ENCODE results near the gene AFF2.

Gene AFF2

DNA sequence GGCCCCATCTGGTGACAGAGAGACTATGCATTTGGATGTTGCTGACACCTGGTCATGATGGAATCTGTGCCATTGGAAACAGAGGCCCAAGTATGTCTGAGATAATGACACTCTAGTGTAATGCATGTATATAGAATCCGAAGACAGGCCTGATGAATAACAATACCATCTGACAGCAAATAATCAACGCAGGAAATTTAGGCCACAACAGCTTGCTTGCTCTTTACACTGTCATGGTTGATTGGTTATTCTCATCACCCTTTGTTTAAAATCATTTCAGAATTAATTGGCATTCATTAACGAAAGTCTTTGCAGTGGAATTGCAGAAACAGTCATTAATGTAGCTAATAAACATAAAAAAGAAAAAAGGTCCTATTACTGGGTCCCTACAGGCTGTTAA is 194.8 kb downstream of the AFF2 start:
- Histone ChIP-seq H3K9me3 (ENCODE audit: low read length) (no peaks in the 10 kb centered on the region), H3K4me1 (ENCODE audit: insufficient read depth, low read length) (no peaks in the 10 kb centered on the region), H3K36me3 (ENCODE audit: insufficient read depth, low read length) (no peaks in the 10 kb centered on the region), H3K27me3 (ENCODE audit: insufficient read depth, low read length) (no peaks in the 10 kb centered on the region), H3K4me3 (ENCODE audit: low read length) (no peak overlapping the region), H2AFZ (ENCODE audit: low read depth, low read length) (no peak overlapping the region)

DNA sequence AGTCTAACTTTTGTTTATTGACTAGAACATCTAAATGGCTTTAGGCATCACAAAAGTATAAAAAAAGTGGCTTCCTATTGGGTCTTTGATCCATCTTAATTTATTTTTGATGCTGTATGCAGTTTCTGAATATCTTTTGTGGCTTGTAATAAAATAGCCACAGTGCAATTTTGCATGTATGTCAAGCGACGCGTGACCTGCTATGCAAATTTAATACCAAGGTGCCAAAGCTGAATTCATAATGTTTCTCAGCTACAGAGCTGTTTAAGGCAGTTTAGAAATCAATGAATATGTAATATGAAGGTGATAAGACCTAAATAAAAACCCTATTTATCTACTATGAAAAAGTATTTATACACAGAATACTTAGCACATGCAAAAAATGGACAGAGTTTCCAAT is 197.8 kb downstream of the AFF2 start:
- Histone ChIP-seq H3K4me3 (ENCODE audit: low read length) (no peak overlapping the region), H3K27me3 (ENCODE audit: insufficient read depth, low read length) (no peaks in the 10 kb centered on the region), H3K36me3 (ENCODE audit: insufficient read depth, low read length) (no peaks in the 10 kb centered on the region), H2AFZ (ENCODE audit: low read depth, low read length) (no peak overlapping the region), H3K4me1 (ENCODE audit: insufficient read depth, low read length) (no peaks in the 10 kb centered on the region), H3K9me3 (ENCODE audit: low read length) (no peaks in the 10 kb centered on the region)

DNA sequence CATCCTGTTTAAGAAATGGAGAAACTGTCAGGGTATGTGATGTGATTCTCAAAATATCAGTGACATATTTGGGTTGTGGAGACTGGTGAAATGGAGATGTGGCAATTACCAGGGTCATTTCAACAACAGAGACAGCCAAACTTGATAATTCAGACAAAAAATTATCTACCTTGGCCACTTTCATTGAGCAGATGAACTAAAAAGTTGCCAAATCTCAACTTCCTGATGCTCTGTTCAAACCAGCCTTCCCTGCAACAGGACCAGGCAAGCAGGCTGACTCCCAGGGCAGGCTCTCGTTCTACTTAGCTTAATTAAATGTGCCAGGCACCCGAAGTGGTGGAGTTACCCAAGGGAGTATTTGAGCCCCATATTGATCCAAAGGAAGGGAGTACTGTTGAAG is 199.6 kb downstream of the AFF2 start:
- Histone ChIP-seq H3K36me3 (ENCODE audit: insufficient read depth, low read length) (no peaks in the 10 kb centered on the region), H2AFZ (ENCODE audit: low read depth, low read length) (no peak overlapping the region), H3K4me1 (ENCODE audit: insufficient read depth, low read length) (no peaks in the 10 kb centered on the region), H3K27me3 (ENCODE audit: insufficient read depth, low read length) (no peaks in the 10 kb centered on the region), H3K9me3 (ENCODE audit: low read length) (no peaks in the 10 kb centered on the region), H3K4me3 (ENCODE audit: low read length) (no peak overlapping the region)

DNA sequence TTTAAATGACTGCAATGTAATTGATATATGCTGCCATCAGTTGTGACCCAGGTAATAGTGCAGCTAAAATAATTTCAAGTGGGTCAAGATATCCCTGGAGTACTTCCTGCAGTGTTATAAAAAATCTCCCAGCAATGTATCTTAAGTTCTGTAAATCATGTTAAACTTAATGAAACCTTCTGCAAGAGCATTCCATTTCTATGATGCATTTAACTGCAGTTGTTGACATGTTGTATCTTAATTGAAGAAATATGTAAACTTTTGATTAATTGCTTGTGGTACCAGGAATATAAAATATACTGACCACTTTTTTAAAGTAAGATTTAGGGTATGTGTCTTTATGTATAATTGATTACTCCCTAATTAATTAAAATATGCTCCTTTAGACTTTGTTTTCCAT is 213.6 kb downstream of the AFF2 start:
- H2AFZ ChIP-seq (ENCODE audit: low read depth, low read length): no peak overlapping the region
- no peak overlapping the region for H3K4me3 ChIP-seq (ENCODE audit: low read length)
- no peaks in the 10 kb centered on the region for H3K27me3 ChIP-seq (ENCODE audit: insufficient read depth, low read length)
- no peaks in the 10 kb centered on the region for H3K36me3 ChIP-seq (ENCODE audit: insufficient read depth, low read length)
- no peaks in the 10 kb centered on the region for H3K4me1 ChIP-seq (ENCODE audit: insufficient read depth, low read length)
- no peaks in the 10 kb centered on the region for H3K9me3 ChIP-seq (ENCODE audit: low read length)

DNA sequence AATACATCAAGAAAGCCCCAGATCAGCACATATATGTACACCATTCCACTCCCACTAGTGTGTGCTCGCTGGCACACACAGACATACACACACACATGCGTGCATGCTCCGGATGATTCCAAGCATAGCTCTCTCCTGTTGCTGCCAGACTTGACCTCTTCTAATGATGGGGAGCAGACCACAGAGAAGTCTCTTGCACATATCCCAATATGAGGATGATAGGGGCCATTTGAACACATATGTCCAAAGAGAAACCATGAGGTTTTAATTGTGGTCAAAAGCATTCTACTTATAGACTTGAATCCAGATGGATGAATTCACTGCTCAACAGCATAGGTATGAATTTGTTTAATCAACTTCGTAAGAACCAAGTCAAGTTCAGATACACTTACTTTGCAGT is 214.9 kb downstream of the AFF2 start:
- Histone ChIP-seq H3K27me3 (ENCODE audit: insufficient read depth, low read length) (no peaks in the 10 kb centered on the region), H3K9me3 (ENCODE audit: low read length) (no peaks in the 10 kb centered on the region), H2AFZ (ENCODE audit: low read depth, low read length) (no peak overlapping the region), H3K4me3 (ENCODE audit: low read length) (no peak overlapping the region), H3K36me3 (ENCODE audit: insufficient read depth, low read length) (no peaks in the 10 kb centered on the region), H3K4me1 (ENCODE audit: insufficient read depth, low read length) (no peaks in the 10 kb centered on the region)

DNA sequence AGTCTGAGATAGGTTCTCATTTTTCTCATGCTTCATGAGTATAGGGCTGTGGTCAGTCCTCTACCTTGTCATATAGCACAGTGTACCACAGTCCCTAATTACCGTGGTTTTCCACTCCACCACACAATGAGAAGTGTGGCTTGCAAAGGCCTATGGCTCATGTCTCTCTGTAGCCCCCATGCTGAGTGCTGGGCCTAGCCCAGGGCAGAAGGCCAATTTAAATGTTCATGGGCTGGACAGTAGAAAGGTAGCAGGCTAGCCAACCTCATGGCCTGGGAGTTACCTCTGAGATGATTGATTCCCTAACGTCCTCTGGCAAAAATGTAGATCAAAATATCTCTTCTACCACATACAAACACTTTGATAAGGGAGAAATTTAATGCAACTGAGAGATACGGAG is 222.5 kb downstream of the AFF2 start:
- Histone ChIP-seq H3K4me3 (ENCODE audit: low read length) (no peak overlapping the region), H3K36me3 (ENCODE audit: insufficient read depth, low read length) (no peaks in the 10 kb centered on the region), H2AFZ (ENCODE audit: low read depth, low read length) (no peak overlapping the region), H3K9me3 (ENCODE audit: low read length) (no peaks in the 10 kb centered on the region), H3K4me1 (ENCODE audit: insufficient read depth, low read length) (no peaks in the 10 kb centered on the region), H3K27me3 (ENCODE audit: insufficient read depth, low read length) (no peaks in the 10 kb centered on the region)

DNA sequence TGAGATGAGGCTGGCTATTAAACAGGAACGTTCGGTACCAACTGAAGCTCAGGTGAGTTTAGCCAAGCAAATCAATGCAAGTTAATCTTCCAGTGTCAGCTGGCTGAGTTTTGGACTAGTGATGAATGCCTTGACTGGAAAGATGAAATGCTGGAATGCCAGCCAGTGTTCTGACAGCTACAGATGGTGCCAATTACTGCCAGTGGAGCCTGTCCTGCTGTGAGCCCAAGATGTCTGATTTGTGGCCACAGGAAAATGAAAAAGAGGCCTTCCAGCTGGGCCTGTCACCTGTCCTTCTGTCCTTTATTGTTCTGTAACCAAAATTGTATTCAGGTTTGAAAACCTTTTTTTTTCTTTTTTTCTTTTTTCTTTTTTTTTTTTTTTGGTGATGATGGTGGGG is 223.1 kb downstream of the AFF2 start:
- Histone ChIP-seq H3K9me3 (ENCODE audit: low read length) (no peaks in the 10 kb centered on the region), H3K4me1 (ENCODE audit: insufficient read depth, low read length) (no peaks in the 10 kb centered on the region), H3K27me3 (ENCODE audit: insufficient read depth, low read length) (no peaks in the 10 kb centered on the region), H3K4me3 (ENCODE audit: low read length) (no peak overlapping the region), H2AFZ (ENCODE audit: low read depth, low read length) (no peak overlapping the region), H3K36me3 (ENCODE audit: insufficient read depth, low read length) (no peaks in the 10 kb centered on the region)

DNA sequence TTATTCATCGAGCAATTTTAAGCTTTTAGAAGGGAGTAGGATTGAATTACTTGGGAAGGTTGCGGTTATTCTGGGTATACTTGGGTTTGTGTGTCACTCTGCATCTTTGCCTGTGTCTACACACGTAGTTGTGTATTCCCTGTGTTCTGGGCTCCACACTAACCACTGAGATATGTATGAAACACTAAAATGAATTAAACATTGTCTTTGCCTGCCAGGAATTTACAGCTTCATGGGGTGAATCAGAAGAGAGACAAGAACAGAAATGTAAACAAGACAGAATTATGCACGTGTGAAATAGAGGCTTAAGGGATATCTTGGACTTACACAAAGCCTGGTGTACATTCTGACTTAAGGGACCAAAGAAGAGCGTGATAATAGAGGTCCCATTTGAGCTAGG is 228.5 kb downstream of the AFF2 start:
- Histone ChIP-seq H3K36me3 (ENCODE audit: insufficient read depth, low read length) (no peaks in the 10 kb centered on the region), H3K27me3 (ENCODE audit: insufficient read depth, low read length) (no peaks in the 10 kb centered on the region), H3K4me3 (ENCODE audit: low read length) (no peak overlapping the region), H3K4me1 (ENCODE audit: insufficient read depth, low read length) (no peaks in the 10 kb centered on the region), H2AFZ (ENCODE audit: low read depth, low read length) (no peak overlapping the region), H3K9me3 (ENCODE audit: low read length) (no peaks in the 10 kb centered on the region)

DNA sequence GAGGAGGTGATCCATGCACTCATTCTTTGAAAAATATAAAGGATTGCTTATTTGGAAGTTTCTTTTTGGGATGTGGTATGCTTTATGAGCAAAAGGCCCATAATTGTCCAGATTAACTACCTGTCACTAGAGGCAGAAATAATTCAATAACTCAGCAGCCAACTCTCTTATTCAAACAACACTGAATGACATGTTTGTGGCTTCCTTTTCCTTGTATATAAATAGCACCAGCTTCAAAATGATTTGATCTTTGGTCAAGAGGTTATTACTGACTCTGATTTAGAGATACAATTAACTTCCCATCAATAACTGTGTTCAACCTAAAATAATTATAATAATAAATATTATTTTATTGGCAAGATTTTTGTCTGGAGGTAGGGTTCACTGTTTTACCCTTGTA is 232.3 kb downstream of the AFF2 start:
- H3K4me3 ChIP-seq (ENCODE audit: low read length): no peak overlapping the region
- no peak overlapping the region for H2AFZ ChIP-seq (ENCODE audit: low read depth, low read length)
- H3K36me3 ChIP-seq (ENCODE audit: insufficient read depth, low read length): no peaks in the 10 kb centered on the region
- H3K4me1 ChIP-seq (ENCODE audit: insufficient read depth, low read length): no peaks in the 10 kb centered on the region
- H3K27me3 ChIP-seq (ENCODE audit: insufficient read depth, low read length): no peaks in the 10 kb centered on the region
- H3K9me3 ChIP-seq (ENCODE audit: low read length): no peaks in the 10 kb centered on the region

DNA sequence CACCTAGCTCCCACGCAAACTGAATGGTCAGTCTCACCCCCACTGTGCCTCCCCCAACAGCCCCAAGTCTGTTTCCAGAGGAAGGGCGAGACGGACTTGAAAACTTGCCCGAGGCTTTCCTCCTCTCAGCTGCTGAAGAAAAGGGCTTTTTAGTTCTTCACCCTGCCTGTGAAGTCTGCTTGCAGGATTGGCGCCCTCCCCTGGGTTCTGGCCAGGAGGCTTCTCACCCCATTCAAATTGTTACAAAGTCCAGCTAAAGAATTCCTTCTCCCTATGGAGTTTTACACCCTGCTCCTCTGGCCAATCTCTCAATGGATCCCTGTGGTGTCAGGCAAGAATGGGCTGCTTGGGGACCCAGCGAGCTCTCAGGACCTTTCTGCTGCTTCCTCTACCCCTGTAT is 241.0 kb downstream of the AFF2 start:
- Histone ChIP-seq H3K4me1 (ENCODE audit: insufficient read depth, low read length) (no peaks in the 10 kb centered on the region), H2AFZ (ENCODE audit: low read depth, low read length) (no peak overlapping the region), H3K27me3 (ENCODE audit: insufficient read depth, low read length) (peaks cover 3% of the 10 kb centered on the region), H3K9me3 (ENCODE audit: low read length) (no peaks in the 10 kb centered on the region), H3K36me3 (ENCODE audit: insufficient read depth, low read length) (no peaks in the 10 kb centered on the region), H3K4me3 (ENCODE audit: low read length) (no peak overlapping the region)

DNA sequence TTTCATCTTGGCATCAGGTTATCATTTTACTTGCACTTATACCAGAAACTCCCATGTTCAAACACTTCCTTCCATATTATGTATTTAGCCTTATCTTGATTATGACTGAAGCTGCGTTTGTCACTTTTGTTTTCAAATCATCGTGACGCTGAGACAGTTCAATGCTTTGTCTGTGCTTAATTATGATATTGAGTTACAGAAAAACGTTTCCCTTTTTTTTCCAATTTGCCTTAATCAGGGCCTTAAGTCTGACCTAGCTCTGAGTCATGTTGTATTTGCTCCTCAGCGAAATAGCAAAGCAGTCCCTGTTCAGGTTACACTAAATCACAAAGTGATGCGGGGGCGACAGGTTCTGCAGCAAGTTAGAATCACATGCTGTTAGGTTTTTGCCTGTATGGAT is 254.7 kb downstream of the AFF2 start:
- Histone ChIP-seq H3K27me3 (ENCODE audit: insufficient read depth, low read length) (no peaks in the 10 kb centered on the region), H2AFZ (ENCODE audit: low read depth, low read length) (no peak overlapping the region), H3K36me3 (ENCODE audit: insufficient read depth, low read length) (no peaks in the 10 kb centered on the region), H3K9me3 (ENCODE audit: low read length) (no peaks in the 10 kb centered on the region), H3K4me3 (ENCODE audit: low read length) (no peak overlapping the region), H3K4me1 (ENCODE audit: insufficient read depth, low read length) (no peaks in the 10 kb centered on the region)

DNA sequence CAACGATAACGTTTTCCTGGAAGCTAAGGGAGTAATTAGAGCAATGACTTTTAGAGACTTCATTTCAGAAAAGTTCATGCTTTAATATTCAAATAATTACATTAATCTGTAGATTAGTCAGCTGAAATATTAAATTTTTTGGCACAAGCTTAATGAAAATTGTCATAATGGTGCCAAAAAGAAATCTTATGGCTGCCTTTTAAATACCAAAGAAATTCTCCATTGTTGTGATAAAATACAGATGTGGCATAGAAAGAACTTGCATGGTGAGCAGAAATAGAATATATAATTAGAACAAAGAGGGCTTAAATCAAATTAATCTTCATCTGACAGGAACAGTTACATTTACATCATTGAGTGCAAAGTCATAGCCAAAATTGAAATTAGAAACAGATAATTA is 263.5 kb downstream of the AFF2 start:
- Histone ChIP-seq H3K36me3 (ENCODE audit: insufficient read depth, low read length) (no peaks in the 10 kb centered on the region), H3K4me1 (ENCODE audit: insufficient read depth, low read length) (no peaks in the 10 kb centered on the region), H3K27me3 (ENCODE audit: insufficient read depth, low read length) (no peaks in the 10 kb centered on the region), H3K4me3 (ENCODE audit: low read length) (no peak overlapping the region), H3K9me3 (ENCODE audit: low read length) (no peaks in the 10 kb centered on the region), H2AFZ (ENCODE audit: low read depth, low read length) (no peak overlapping the region)

DNA sequence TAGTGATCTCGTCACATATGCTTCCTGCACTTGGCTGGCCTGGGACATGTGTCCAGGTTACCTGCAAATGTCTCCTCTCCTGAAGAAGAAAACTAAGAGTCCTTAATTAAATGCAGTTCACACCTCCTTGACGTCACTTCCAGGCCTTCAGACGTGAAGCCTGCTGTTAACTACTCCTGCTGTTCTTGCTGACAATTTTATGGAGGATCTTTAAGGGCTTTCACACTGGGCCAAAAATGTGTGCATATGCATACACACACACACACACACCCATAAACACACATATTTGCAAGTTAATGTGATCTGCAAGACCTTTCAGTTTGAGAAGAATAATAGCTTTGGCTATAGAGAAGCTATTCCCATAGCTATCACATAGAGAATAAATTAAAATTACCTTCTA is 267.9 kb downstream of the AFF2 start:
- Histone ChIP-seq H2AFZ (ENCODE audit: low read depth, low read length) (no peak overlapping the region), H3K4me3 (ENCODE audit: low read length) (no peak overlapping the region), H3K9me3 (ENCODE audit: low read length) (no peaks in the 10 kb centered on the region), H3K27me3 (ENCODE audit: insufficient read depth, low read length) (no peaks in the 10 kb centered on the region), H3K36me3 (ENCODE audit: insufficient read depth, low read length) (no peaks in the 10 kb centered on the region), H3K4me1 (ENCODE audit: insufficient read depth, low read length) (no peaks in the 10 kb centered on the region)

DNA sequence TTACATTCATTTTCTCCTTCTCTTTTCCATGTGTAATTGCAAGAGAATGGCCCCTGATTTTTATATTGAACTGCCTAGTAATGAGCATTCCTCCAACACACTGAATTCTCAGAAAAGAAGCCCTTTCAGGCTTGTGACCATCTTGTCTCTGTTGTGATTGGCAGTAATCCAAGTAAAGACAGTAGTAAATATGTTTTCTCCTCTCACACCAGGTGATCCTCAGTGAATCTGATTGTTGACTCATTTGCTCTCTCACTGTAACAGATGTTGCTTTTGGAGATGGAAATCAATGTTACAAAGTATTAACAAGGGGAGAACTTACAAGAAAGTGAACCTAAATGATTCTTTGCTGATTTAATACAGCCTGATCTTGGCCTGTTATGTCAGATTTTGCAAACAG is 271.0 kb downstream of the AFF2 start:
- Histone ChIP-seq H3K36me3 (ENCODE audit: insufficient read depth, low read length) (no peaks in the 10 kb centered on the region), H3K4me3 (ENCODE audit: low read length) (no peak overlapping the region), H3K9me3 (ENCODE audit: low read length) (no peaks in the 10 kb centered on the region), H3K27me3 (ENCODE audit: insufficient read depth, low read length) (no peaks in the 10 kb centered on the region), H2AFZ (ENCODE audit: low read depth, low read length) (no peak overlapping the region), H3K4me1 (ENCODE audit: insufficient read depth, low read length) (no peaks in the 10 kb centered on the region)
